Measurements from ENCODE around the gene RAB6B. TPM values are rescaled to one million over a fixed set of nuclear protein-coding genes. Genes with fewer than 3 reads are reported as not detected.

RAB6B gene
- 1 to 10 TPM in 1 of 5 experiments, under 1 TPM in 1, not detected in 3; 0.17 to 1.2 TPM for total RNA-seq
- under 1 TPM; 0.14 to 0.26 TPM for polyA plus RNA-seq
- not detected for total RNA-seq

DNA sequence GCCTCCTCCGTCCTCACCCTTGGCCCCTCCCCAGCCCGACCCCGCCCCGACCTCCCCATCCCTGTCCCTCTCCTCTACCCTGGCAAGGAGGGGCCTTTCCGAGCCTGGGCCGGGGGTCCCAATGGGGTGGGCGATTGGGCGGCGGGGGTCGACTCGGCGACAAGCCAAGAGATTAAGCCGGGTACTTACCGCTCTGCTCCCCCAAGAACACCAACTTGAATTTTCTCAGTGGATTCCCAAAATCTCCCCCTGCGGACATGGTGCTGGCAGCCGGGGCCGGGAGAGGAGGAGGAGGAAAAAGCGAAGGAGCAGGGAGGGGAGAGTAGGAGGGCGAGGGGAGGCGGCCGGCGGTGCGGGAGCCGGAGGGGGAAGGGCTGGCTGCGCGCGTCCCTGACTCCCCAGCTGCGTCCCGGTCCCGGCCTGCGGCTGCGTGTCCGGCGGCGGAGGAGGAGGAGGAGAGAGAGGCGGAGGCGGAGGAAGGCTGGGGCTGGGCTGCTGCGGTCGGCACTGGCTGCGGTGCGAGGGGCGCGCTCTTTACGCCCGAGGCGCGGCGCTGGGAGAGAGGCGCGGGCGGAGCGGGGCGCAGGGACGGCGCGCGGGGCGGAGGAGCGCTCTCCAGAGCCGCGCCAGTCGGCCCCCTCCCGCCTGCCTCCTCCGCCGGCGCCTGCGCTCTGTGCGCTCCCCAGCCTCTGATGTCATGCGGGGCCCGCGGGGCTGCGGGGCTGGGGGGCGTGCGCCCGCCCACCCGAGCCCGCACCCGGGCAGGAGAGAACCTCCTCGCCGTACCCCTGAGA lies at the start of gene RAB6B:
Gene RAB6B (minus strand): TSS at position 675 of the 794 bp plus-strand sequence. CDS start 416 bp downstream, at position 259.
- Histone ChIP-seq H3K27ac (ENCODE audit: low read depth, low read length) (no peak within 1 kb of the TSS), H3K4me3 (ENCODE audit: low read length) (no peak within 1 kb of the TSS), H3K9me3 (ENCODE audit: control insufficient read depth in 2 of 3, low read length in 3 of 3) (no peaks in the 10 kb centered on the region), H3K4me1 (ENCODE audit: control insufficient read depth in 2 of 2, insufficient read depth in 2 of 2, low read length in 2 of 2) (no peaks in the 10 kb centered on the region), H3K36me3 (ENCODE audit: control insufficient read depth in 2 of 3, insufficient read depth in 3 of 3, low read length in 3 of 3) (no peaks in the 10 kb centered on the region), H3K27me3 (ENCODE audit: control insufficient read depth in 2 of 2, insufficient read depth in 2 of 2, low read length in 2 of 2) (no peaks in the 10 kb centered on the region)
- H3K4me3 Mint-ChIP-seq, result peak within 1 kb of the TSS in 7 of 10 donors; percentile 32 to 73 (median 43)
- ChIA-PET POLR2A (no interaction called here), CTCF (no interaction called here)
- no peak for DNase-seq
- peaks cover 0 to 21% (median 8%) of the 10 kb centered on the region in 7 donors for H3K4me1 Mint-ChIP-seq
- H3K27ac Mint-ChIP-seq, result no peak within 1 kb of the TSS
- no peaks in the 10 kb centered on the region for H3K9me3 Mint-ChIP-seq
- no peaks in the 10 kb centered on the region for H3K36me3 Mint-ChIP-seq
- intact Hi-C loops (cut with micrococcal nuclease), result no loop called here
- peaks cover 54 to 62% (median 57%) of the 10 kb centered on the region in 5 donors for H3K27me3 Mint-ChIP-seq
- peak; percentile 39 for ATAC-seq

DNA sequence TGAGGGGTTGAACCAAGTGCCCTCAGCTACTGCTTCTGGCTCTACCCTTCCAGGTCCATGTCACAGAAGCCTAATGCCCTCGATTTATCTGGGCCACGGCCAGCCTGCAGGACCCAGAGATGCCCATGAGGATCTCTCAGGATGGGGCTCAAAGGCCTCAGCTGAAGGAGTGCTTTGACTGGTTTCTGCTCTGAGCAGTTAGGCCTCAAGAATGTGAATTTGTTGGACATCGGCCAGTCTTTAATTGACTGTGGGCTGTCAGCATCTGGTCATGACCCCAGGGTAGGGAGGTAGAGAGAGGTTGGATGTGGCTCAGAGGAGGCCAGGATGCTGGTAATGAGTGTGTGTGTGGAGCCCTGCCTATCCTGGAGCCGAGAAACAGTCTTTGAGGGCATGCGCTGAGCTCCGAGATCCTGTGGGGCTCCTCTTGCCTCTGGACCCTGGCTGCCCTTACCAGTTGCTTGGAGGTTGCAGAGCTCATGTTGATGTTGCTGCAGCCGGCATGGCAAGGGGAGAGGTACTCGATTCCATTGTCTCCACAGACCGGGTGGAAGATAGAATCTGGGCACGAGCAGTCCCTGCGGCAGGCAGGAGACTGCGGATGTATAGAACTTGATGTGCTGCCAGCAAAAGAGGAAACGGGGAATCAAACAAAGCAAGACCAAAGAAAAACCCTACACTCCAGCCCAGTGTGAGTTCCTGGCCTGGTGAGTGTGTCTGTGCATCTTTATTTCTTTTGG lies 49.1 kb upstream of the RAB6B start:
- H3K27me3 Mint-ChIP-seq, result peaks cover 0 to 15% (median 4%) of the 10 kb centered on the region in 5 donors
- intact Hi-C loops (cut with micrococcal nuclease), result no loop called here
- H3K4me3 Mint-ChIP-seq, result no peak overlapping the region
- H3K36me3 ChIP-seq (ENCODE audit: control insufficient read depth in 2 of 3, insufficient read depth in 3 of 3, low read length in 3 of 3), result no peaks in the 10 kb centered on the region
- ChIA-PET POLR2A (no interaction called here), CTCF (no interaction called here)
- H3K4me1 Mint-ChIP-seq, result peaks cover 5 to 16% (median 10%) of the 10 kb centered on the region in 7 donors
- H3K27ac Mint-ChIP-seq, result no peak overlapping the region
- ATAC-seq, result no peak
- no peaks in the 10 kb centered on the region for H3K36me3 Mint-ChIP-seq
- peaks cover 0 to 1% (median 0%) of the 10 kb centered on the region in 11 donors for H3K9me3 Mint-ChIP-seq
- peaks cover 0 to 2% of the 10 kb centered on the region in 2 donors for H3K27me3 ChIP-seq (ENCODE audit: control insufficient read depth in 2 of 2, insufficient read depth in 2 of 2, low read length in 2 of 2)
- DNase-seq, result no peak
- no peaks in the 10 kb centered on the region for H3K9me3 ChIP-seq (ENCODE audit: control insufficient read depth in 2 of 3, low read length in 3 of 3)
- H3K4me1 ChIP-seq (ENCODE audit: control insufficient read depth in 2 of 2, insufficient read depth in 2 of 2, low read length in 2 of 2), result no peaks in the 10 kb centered on the region
- H3K27ac ChIP-seq (ENCODE audit: low read depth, low read length), result no peak overlapping the region
- no peak overlapping the region for H3K4me3 ChIP-seq (ENCODE audit: low read length)

DNA sequence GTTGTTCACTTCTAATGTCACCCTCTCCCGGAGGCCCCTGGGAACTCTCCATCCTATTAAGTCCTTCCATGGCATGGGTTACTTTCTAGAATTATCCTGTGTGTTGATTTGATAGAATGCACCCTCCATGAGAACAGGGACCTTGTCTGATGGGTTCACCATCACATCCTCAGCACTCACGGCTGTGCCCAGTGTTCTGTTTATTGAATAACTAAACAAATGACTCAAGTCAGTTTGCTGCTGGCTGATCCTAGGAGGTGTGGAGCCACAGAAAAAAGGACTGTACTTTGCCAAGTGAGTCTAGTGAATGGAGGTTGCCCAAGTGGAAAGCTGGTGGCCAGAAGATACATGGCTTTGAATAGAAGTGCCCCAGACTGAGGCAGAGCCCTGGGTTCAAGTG lies 48.5 kb upstream of the RAB6B start:
- H3K27me3 ChIP-seq (ENCODE audit: control insufficient read depth in 2 of 2, insufficient read depth in 2 of 2, low read length in 2 of 2), result peaks cover 0 to 2% of the 10 kb centered on the region in 2 donors
- peaks cover 5 to 16% (median 10%) of the 10 kb centered on the region in 7 donors for H3K4me1 Mint-ChIP-seq
- peaks cover 0 to 1% (median 0%) of the 10 kb centered on the region in 11 donors for H3K9me3 Mint-ChIP-seq
- DNase-seq, result no peak
- H3K36me3 ChIP-seq (ENCODE audit: control insufficient read depth in 2 of 3, insufficient read depth in 3 of 3, low read length in 3 of 3), result no peaks in the 10 kb centered on the region
- no peaks in the 10 kb centered on the region for H3K4me1 ChIP-seq (ENCODE audit: control insufficient read depth in 2 of 2, insufficient read depth in 2 of 2, low read length in 2 of 2)
- H3K27me3 Mint-ChIP-seq, result peaks cover 0 to 15% (median 4%) of the 10 kb centered on the region in 5 donors
- H3K36me3 Mint-ChIP-seq, result no peaks in the 10 kb centered on the region
- ChIA-PET POLR2A (no interaction called here), CTCF (no interaction called here)
- intact Hi-C loops (cut with micrococcal nuclease), result no loop called here
- no peak overlapping the region for H3K27ac ChIP-seq (ENCODE audit: low read depth, low read length)
- H3K4me3 Mint-ChIP-seq, result no peak overlapping the region
- no peak overlapping the region for H3K4me3 ChIP-seq (ENCODE audit: low read length)
- H3K9me3 ChIP-seq (ENCODE audit: control insufficient read depth in 2 of 3, low read length in 3 of 3), result no peaks in the 10 kb centered on the region
- peak overlapping the region in 1 of 9 donors; percentile 15 for H3K27ac Mint-ChIP-seq
- no peak for ATAC-seq

DNA sequence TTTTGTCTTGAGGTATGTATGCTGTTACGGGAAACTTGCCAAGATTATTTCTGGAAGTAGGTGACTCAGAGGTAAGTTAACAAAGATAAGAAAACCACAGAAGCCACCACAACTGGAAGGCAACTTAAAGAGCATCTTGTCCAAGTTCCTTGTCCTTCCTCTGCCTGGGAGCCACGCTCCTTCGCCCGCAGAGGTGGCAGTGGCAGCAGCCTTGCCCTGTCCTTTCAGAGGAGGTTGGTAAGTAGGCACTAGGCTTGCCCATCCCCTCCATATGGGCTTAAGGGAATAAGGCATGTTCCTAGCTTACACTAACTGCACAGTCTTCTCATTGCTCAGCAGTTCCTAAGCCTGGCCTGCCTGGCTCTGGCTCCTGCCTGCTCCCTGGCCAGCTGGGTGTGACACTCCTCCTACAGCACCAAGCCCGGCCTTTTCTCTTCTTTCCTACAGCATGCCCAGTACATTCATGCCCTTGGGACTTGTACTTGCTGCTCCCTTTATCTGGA lies 48.0 kb upstream of the RAB6B start:
- no peak overlapping the region for H3K27ac ChIP-seq (ENCODE audit: low read depth, low read length)
- H3K4me3 Mint-ChIP-seq, result no peak overlapping the region
- intact Hi-C loops (cut with micrococcal nuclease), result no loop called here
- H3K4me1 Mint-ChIP-seq, result peaks cover 5 to 16% (median 10%) of the 10 kb centered on the region in 7 donors
- no peak for ATAC-seq
- peaks cover 0 to 15% (median 4%) of the 10 kb centered on the region in 5 donors for H3K27me3 Mint-ChIP-seq
- H3K4me3 ChIP-seq (ENCODE audit: low read length), result no peak overlapping the region
- H3K9me3 Mint-ChIP-seq, result peaks cover 0 to under 1% (median 0%) of the 10 kb centered on the region in 11 donors
- H3K27me3 ChIP-seq (ENCODE audit: control insufficient read depth in 2 of 2, insufficient read depth in 2 of 2, low read length in 2 of 2), result peaks cover 0 to 2% of the 10 kb centered on the region in 2 donors
- H3K36me3 ChIP-seq (ENCODE audit: control insufficient read depth in 2 of 3, insufficient read depth in 3 of 3, low read length in 3 of 3), result no peaks in the 10 kb centered on the region
- no peaks in the 10 kb centered on the region for H3K9me3 ChIP-seq (ENCODE audit: control insufficient read depth in 2 of 3, low read length in 3 of 3)
- POLR2A ChIA-PET, result no interaction called here
- CTCF ChIA-PET, result no interaction called here
- H3K4me1 ChIP-seq (ENCODE audit: control insufficient read depth in 2 of 2, insufficient read depth in 2 of 2, low read length in 2 of 2), result no peaks in the 10 kb centered on the region
- no peak overlapping the region for H3K27ac Mint-ChIP-seq
- H3K36me3 Mint-ChIP-seq, result no peaks in the 10 kb centered on the region
- DNase-seq, result no peak

DNA sequence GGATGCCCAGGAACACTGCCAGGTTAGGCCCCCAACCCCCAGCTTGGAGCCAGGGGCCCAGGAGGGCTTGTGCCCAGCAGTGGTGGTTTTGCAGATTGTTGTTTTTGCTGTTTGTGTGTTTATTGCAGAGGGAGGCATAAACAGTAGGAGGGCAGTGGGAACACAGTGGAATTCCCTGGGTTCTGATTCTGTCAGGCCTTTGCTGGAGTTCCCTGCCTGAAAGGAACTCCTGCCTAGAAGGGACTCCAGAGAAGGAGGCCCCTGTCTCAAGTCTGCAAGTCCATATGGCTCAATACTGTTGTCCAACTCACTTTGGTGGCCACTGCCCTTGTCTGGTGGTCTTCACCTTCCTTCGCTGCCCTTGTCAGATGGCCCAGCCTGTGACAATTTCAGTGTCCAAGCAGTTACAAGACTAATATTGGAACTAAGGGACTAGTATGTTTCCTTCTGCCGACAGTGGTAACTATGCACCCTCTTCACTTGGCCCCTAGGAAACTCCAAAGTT lies 47.4 kb upstream of the RAB6B start:
- Mint-ChIP-seq H3K4me1 (peaks cover 5 to 16% (median 10%) of the 10 kb centered on the region in 7 donors), H3K27ac (no peak overlapping the region), H3K36me3 (no peaks in the 10 kb centered on the region), H3K9me3 (no peaks in the 10 kb centered on the region), H3K4me3 (no peak overlapping the region), H3K27me3 (peaks cover 0 to 15% (median 4%) of the 10 kb centered on the region in 5 donors)
- ChIA-PET POLR2A (no interaction called here), CTCF (interaction anchor here (1.2 kb wide), 1 partner anchor 10 kb away, joined by 4 read pairs; no protein-coding TSS in a partner anchor)
- Histone ChIP-seq H3K4me1 (ENCODE audit: control insufficient read depth in 2 of 2, insufficient read depth in 2 of 2, low read length in 2 of 2) (no peaks in the 10 kb centered on the region), H3K36me3 (ENCODE audit: control insufficient read depth in 2 of 3, insufficient read depth in 3 of 3, low read length in 3 of 3) (no peaks in the 10 kb centered on the region), H3K27ac (ENCODE audit: low read depth, low read length) (no peak overlapping the region), H3K27me3 (ENCODE audit: control insufficient read depth in 2 of 2, insufficient read depth in 2 of 2, low read length in 2 of 2) (peaks cover 0 to 2% of the 10 kb centered on the region in 2 donors), H3K9me3 (ENCODE audit: control insufficient read depth in 2 of 3, low read length in 3 of 3) (no peaks in the 10 kb centered on the region), H3K4me3 (ENCODE audit: low read length) (no peak overlapping the region)
- intact Hi-C loops (cut with micrococcal nuclease), result no loop called here
- no peak for DNase-seq
- ATAC-seq, result no peak

DNA sequence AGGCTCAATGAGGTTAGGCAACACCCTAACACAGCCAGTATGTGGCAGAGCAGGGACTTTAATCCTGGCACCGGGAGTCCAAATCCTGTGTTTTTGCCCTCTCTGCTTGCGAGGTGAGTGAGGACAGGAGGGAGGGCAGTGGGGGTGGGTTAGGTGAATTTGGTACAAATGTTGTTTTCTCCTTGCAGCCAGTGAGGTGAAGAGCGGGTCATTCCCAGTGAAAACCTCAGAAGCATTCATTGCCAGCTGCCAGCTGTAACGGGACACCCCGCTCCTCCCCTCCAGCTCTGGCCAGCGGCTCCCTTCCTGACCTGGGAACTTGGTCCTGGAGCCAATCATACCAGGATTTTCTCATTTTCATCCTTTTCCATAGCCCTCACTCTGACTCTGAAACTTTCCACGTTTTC lies 45.7 kb upstream of the RAB6B start:
- Histone ChIP-seq H3K36me3 (ENCODE audit: control insufficient read depth in 2 of 3, insufficient read depth in 3 of 3, low read length in 3 of 3) (no peaks in the 10 kb centered on the region), H3K27ac (ENCODE audit: low read depth, low read length) (no peak overlapping the region), H3K9me3 (ENCODE audit: control insufficient read depth in 2 of 3, low read length in 3 of 3) (no peaks in the 10 kb centered on the region), H3K4me3 (ENCODE audit: low read length) (no peak overlapping the region), H3K4me1 (ENCODE audit: control insufficient read depth in 2 of 2, insufficient read depth in 2 of 2, low read length in 2 of 2) (no peaks in the 10 kb centered on the region), H3K27me3 (ENCODE audit: control insufficient read depth in 2 of 2, insufficient read depth in 2 of 2, low read length in 2 of 2) (peaks cover 0 to 2% of the 10 kb centered on the region in 2 donors)
- no peak for DNase-seq
- Mint-ChIP-seq H3K4me3 (no peak overlapping the region), H3K4me1 (peaks cover 5 to 14% (median 9%) of the 10 kb centered on the region in 7 donors), H3K27me3 (peaks cover 0 to 15% (median 4%) of the 10 kb centered on the region in 5 donors), H3K36me3 (no peaks in the 10 kb centered on the region), H3K27ac (no peak overlapping the region), H3K9me3 (no peaks in the 10 kb centered on the region)
- CTCF ChIA-PET, result no interaction called here
- no peak for ATAC-seq
- POLR2A ChIA-PET, result no interaction called here
- intact Hi-C loops (cut with micrococcal nuclease), result no loop called here
